ENCODE results near the gene TFE3. TPM values are rescaled to one million over a fixed set of nuclear protein-coding genes. Genes with fewer than 3 reads are reported as not detected.

TFE3 gene, protein sequence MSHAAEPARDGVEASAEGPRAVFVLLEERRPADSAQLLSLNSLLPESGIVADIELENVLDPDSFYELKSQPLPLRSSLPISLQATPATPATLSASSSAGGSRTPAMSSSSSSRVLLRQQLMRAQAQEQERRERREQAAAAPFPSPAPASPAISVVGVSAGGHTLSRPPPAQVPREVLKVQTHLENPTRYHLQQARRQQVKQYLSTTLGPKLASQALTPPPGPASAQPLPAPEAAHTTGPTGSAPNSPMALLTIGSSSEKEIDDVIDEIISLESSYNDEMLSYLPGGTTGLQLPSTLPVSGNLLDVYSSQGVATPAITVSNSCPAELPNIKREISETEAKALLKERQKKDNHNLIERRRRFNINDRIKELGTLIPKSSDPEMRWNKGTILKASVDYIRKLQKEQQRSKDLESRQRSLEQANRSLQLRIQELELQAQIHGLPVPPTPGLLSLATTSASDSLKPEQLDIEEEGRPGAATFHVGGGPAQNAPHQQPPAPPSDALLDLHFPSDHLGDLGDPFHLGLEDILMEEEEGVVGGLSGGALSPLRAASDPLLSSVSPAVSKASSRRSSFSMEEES
- total RNA-seq: 52.5 to 54.2 TPM (median 53.2 TPM) in 3 replicates

DNA sequence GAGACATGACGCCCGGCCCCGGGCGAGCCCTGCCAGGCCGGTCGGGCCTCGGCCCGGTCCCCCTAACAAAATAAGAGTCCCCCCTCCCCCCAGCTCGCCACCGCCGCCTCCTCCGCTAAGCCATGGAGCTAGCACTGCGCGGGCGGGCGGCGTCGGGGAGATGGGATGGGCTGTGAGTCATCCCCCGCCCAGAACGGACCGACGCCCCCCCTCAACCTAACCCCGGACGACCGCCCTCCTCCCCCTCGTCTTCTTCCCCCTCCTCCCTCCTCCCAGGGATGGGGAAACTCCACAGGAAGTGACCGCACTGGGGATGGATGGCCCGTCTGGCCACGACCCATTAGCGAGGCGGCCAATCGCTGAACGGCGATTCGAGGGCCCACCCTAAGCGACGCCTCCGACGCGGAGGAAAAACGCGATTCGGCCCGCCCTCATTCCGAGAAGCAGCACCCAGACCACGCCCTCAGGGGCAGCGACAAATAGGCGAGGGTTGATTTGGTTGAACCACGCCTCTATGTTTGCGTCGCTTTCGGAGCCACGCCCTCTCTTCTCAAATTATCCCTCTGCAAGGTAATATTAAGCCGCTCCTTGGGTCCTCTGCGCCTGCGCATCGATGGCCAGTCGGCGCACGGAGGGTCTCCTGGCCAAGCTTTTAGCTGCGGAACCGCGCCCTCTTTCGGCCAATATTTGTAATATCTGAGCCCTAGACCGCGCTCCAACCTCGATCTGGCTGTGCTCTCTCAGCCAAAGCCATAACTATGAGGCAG, at the start of gene TFE3:
Gene TFE3, minus strand, starts transcription at position 138 of the 767 bp plus-strand sequence. Its CDS starts 131 bp downstream, at position 7.
- peak; percentile 91 to 95 for DNase-seq (ENCODE audit: low spot score in 2 of 2, unreplicated experiment in 2 of 2)
- Mint-ChIP-seq H3K36me3 (peaks cover 7% of the 10 kb centered on the region), H3K4me3 (peak within 1 kb of the TSS; percentile 90), H3K4me1 (peaks cover 36% of the 10 kb centered on the region), H3K27ac (peak within 1 kb of the TSS; percentile 100), H3K27me3 (ENCODE audit: low read depth) (no peaks in the 10 kb centered on the region), H3K9me3 (peaks cover 8% of the 10 kb centered on the region)
- TF ChIP-seq, protein P1, sequence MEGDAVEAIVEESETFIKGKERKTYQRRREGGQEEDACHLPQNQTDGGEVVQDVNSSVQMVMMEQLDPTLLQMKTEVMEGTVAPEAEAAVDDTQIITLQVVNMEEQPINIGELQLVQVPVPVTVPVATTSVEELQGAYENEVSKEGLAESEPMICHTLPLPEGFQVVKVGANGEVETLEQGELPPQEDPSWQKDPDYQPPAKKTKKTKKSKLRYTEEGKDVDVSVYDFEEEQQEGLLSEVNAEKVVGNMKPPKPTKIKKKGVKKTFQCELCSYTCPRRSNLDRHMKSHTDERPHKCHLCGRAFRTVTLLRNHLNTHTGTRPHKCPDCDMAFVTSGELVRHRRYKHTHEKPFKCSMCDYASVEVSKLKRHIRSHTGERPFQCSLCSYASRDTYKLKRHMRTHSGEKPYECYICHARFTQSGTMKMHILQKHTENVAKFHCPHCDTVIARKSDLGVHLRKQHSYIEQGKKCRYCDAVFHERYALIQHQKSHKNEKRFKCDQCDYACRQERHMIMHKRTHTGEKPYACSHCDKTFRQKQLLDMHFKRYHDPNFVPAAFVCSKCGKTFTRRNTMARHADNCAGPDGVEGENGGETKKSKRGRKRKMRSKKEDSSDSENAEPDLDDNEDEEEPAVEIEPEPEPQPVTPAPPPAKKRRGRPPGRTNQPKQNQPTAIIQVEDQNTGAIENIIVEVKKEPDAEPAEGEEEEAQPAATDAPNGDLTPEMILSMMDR (IDR thresholded peaks at IDR 0.05; ENCODE audit: unreplicated experiment): peak; percentile 63

DNA sequence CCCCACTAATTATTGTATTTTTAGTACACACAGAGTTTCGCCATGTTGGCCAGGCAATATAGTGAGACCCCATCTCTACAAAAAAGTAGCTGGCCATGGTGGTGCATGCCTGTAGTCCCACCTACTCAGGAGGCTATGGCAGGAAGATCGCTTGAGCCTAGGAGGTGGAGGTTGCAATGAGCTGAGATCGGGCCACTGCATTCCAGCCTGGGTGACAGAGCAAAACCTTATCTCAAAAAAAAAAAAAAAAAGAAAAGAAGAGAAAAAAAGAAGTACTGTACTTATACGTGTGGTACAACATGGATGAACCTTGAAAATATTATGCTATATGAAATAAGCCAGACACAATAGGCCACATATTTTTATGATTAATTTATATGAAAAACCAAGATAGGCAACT, 46.4 kb upstream of the TFE3 start:
- no peak for DNase-seq (ENCODE audit: low spot score in 2 of 2, unreplicated experiment in 2 of 2)
- Mint-ChIP-seq H3K27me3 (ENCODE audit: low read depth) (no peaks in the 10 kb centered on the region), H3K4me3 (no peak overlapping the region), H3K36me3 (no peaks in the 10 kb centered on the region), H3K27ac (no peak overlapping the region), H3K4me1 (no peaks in the 10 kb centered on the region), H3K9me3 (no peaks in the 10 kb centered on the region)
- TF ChIP-seq, protein P1 (IDR thresholded peaks at IDR 0.05; ENCODE audit: unreplicated experiment): no peak

DNA sequence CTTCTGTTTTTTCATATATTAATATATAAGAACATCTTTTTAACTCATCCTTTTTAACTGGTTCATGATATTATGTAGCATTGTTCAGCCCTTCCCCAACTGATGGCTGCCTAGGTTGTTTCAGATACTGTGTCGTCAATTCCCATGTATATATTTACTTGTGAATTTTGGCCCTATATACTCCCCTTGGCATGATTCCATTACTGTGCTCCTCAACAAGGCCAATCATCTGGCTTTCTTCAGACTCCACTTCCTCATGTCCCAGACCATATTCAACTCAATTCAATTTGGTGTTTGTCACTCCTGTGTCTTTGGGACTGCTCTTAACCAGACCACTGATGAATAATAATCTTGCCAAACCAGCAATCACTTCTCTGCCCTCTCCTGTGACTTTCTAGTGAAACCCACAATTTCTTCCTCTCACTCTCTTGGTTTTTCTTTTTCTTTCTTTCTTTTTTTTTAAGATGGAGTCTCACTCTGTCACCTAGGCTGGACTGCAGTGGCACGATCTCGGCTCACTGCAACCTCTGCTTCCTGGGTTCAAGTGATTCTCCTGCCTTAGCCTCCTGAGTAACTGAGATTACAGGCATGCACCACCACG, 39.2 kb upstream of the TFE3 start:
- Mint-ChIP-seq H3K4me3 (no peak overlapping the region), H3K9me3 (peaks cover 13% of the 10 kb centered on the region), H3K27me3 (ENCODE audit: low read depth) (no peaks in the 10 kb centered on the region), H3K27ac (no peak overlapping the region), H3K4me1 (peaks cover 10% of the 10 kb centered on the region), H3K36me3 (peaks cover 3% of the 10 kb centered on the region)
- DNase-seq (ENCODE audit: low spot score in 2 of 2, unreplicated experiment in 2 of 2): no peak
- TF ChIP-seq, protein P1 (IDR thresholded peaks at IDR 0.05; ENCODE audit: unreplicated experiment): no peak

DNA sequence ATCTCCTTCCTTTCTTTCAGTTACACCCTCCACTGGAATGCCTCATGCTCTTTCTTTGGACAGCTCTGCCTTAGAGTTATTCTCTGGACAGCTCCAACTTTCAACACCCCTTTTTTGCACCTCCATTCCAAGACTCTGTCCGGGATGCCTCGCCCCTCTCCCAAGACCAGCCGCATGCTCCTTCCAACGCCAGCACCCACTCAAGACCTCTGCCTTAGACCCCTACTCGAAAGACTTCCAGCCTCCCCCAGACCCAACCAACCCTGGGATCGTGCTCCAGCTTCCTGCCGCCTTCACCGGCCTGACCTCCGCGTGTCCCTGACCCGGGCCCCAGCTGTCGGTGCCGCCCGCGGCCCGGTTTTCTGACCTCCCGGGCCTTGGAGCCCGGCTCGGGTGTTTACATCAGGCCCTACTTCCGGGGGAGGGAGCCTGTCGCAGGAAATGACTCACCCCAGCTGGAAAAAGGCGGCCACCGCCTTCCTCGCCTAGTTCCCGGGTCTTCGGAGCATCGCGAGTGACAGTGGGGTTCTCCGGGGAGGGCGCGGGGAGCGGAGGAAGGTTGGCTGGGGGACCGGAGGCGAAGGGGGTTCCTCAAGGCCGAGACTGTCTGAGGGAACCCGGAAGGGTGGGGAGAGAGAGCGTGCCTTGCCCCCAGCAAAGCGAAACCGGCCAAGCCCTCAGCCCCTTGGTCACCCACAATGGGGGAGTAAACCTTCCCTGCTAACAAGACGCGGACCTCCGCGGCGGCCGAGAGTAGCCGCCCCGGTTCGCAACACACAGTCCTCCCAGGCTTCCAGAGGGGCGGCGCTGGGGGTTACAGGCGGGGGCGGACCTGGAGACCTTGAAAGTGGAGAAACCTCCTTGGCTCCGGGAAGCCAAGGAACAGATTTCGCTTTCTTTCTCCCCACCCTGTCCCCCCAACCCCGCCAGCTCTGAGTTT, 36.6 kb upstream of the TFE3 start, which contains the start of gene WDR45:
Gene WDR45, minus strand, starts transcription at position 399 of the 940 bp plus-strand sequence. CDS start 1,792 bp downstream, outside the sequence.
- TF ChIP-seq, protein P1 (IDR thresholded peaks at IDR 0.05; ENCODE audit: unreplicated experiment): no peak
- Mint-ChIP-seq H3K27ac (peak within 1 kb of the TSS; percentile 96), H3K27me3 (ENCODE audit: low read depth) (no peaks in the 10 kb centered on the region), H3K36me3 (peaks cover 3% of the 10 kb centered on the region), H3K9me3 (peaks cover 13% of the 10 kb centered on the region), H3K4me3 (peak within 1 kb of the TSS; percentile 81), H3K4me1 (peaks cover 10% of the 10 kb centered on the region)
- DNase-seq (ENCODE audit: low spot score in 2 of 2, unreplicated experiment in 2 of 2): peak in 1 of 2 experiments; percentile 61
